ENCODE measurements around the gene ASH1L.
"Not testable (repeated sequence)": the region's sequence is repeated elsewhere in the genome, so short reads cannot be mapped to it uniquely, and the experiment has no call there.

Gene ASH1L

GRCh38 chr1:155300553-155301329 lies 261.9 kb downstream of the ASH1L start:
- DNase-seq = no peak

- no peak for DNase-seq
Measured at GRCh38 chr1:155300024-155300423, 262.6 kb downstream of the ASH1L start.

GRCh38 chr1:155297384-155297783 lies 265.2 kb downstream of the ASH1L start:
- no peak for DNase-seq

- no peak for DNase-seq
Measured at GRCh38 chr1:155296661-155297060, 265.9 kb downstream of the ASH1L start.

GRCh38 chr1:155295942-155296267 lies 266.7 kb downstream of the ASH1L start:
- DNase-seq = no peak

- DNase-seq = no peak
Measured at GRCh38 chr1:155295183-155295941, 267.2 kb downstream of the ASH1L start.

- no peak for DNase-seq
Measured at GRCh38 chr1:155294520-155295182, 268.0 kb downstream of the ASH1L start.

GRCh38 chr1:155293086-155293749 lies 269.4 kb downstream of the ASH1L start:
- no peak for DNase-seq

- DNase-seq = not testable (repeated sequence)
Measured at GRCh38 chr1:155291006-155291405, 271.6 kb downstream of the ASH1L start.

- DNase-seq = no peak
Measured at GRCh38 chr1:155287987-155288543, 274.5 kb downstream of the ASH1L start.

GRCh38 chr1:155286544-155286943 lies 276.1 kb downstream of the ASH1L start:
- no peak for DNase-seq

- DNase-seq = no peak
Measured at GRCh38 chr1:155285631-155286044, 277.0 kb downstream of the ASH1L start.
